K562 (cell line): ENCODE results near the gene LRRC8E. TPM values are rescaled to one million over a fixed set of nuclear protein-coding genes. Genes with fewer than 3 reads are reported as not detected.
A peak's percentile ranks its signal among the peaks of the same experiment; 100 is the strongest.

ENCODE experiments used
- HMG20A ChIP-seq: fragments of 450-650 bp; formaldehyde crosslinking; conservative IDR thresholded peaks from 2 replicates; pipeline ENCODE4 v1.4.0; 2020; ENCODE audit warnings: mild to moderate bottlenecking, mixed read lengths
- KAT2B ChIP-seq: IDR thresholded peaks from one replicate; pipeline ENCODE4 v1.6.1; 2012; ENCODE audit warnings: low read depth, mild to moderate bottlenecking, control low read depth, inconsistent platforms, low read length, moderate library complexity
- KHSRP ChIP-seq: fragments of 450-650 bp; IDR thresholded peaks from 2 replicates; pipeline ENCODE4 v1.6.1; 2017
- KLF10 ChIP-seq: fragments of 250-450 bp; sonication (Bioruptor Pico); IDR thresholded peaks from 2 replicates; pipeline ENCODE4 v1.6.1; 2021; ENCODE audit warnings: matching md5 sums
- KLF6 ChIP-seq: fragments of 250-450 bp; sonication (Bioruptor Pico); IDR thresholded peaks from 2 replicates; pipeline ENCODE4 v1.4.0; 2020; ENCODE audit warnings: mild to moderate bottlenecking, moderate library complexity, borderline replicate concordance
- NFE2 ChIP-seq: IDR thresholded peaks from 2 replicates; pipeline ENCODE4 v1.6.1; 2014; ENCODE audit warnings: antibody characterized with exemption, low read depth
- POLR2B ChIP-seq: fragments of 450-650 bp; IDR thresholded peaks from 2 replicates; pipeline ENCODE4 v1.6.1; 2018; ENCODE audit warnings: low read depth; ENCODE audit not compliant: partially characterized antibody
- RB1 ChIP-seq: fragments of 450-650 bp; IDR thresholded peaks from 2 replicates; pipeline ENCODE4 v1.6.1; 2017; ENCODE audit warnings: low read depth, mild to moderate bottlenecking
- SFPQ ChIP-seq: fragments of 200-400 bp; formaldehyde crosslinking; IDR thresholded peaks from 2 replicates; pipeline ENCODE4 v1.6.1; 2017; ENCODE audit warnings: mild to moderate bottlenecking, low read depth, low read length, moderate library complexity
- SMARCE1 ChIP-seq: fragments of 450-650 bp; IDR thresholded peaks from 2 replicates; pipeline ENCODE4 v1.7.1; 2016; ENCODE audit warnings: mild to moderate bottlenecking
- SREBF1 ChIP-seq: fragments of 150-350 bp; IDR thresholded peaks from 2 replicates; pipeline ENCODE4 v1.6.1; 2014; ENCODE audit warnings: antibody characterized with exemption, low read depth, low read length, borderline replicate concordance
- STAG1 ChIP-seq: sonication (generic); formaldehyde crosslinking; IDR thresholded peaks from 2 replicates; pipeline ENCODE4 v1.5.0; 2020; ENCODE audit warnings: missing genetic modification reagents, borderline replicate concordance
- TAF15 ChIP-seq: fragments of 200-400 bp; formaldehyde crosslinking; IDR thresholded peaks from 2 replicates; pipeline ENCODE4 v1.6.1; 2017; ENCODE audit warnings: mild to moderate bottlenecking, low read depth, low read length, moderate library complexity
- TARDBP ChIP-seq: fragments of 450-650 bp; IDR thresholded peaks from 2 replicates; pipeline ENCODE4 v1.6.1; 2016
- TEAD2 ChIP-seq: fragments of 450-650 bp; IDR thresholded peaks from 2 replicates; pipeline ENCODE4 v1.6.1; 2016; ENCODE audit warnings: missing genetic modification characterization, control low read depth, missing compliant biosample characterization
- ZBTB7A ChIP-seq: IDR thresholded peaks from 2 replicates; pipeline ENCODE4 v1.6.1; 2011; ENCODE audit warnings: low read depth, mild to moderate bottlenecking, low read length, moderate library complexity, borderline replicate concordance; ENCODE audit not compliant: control insufficient read depth
- ZFP36 ChIP-seq: fragments of 150-350 bp; IDR thresholded peaks from 2 replicates; pipeline ENCODE4 v1.6.1; 2018; ENCODE audit warnings: low read length, low read depth; ENCODE audit not compliant: partially characterized antibody
- ZNF24 ChIP-seq: fragments of 450-650 bp; IDR thresholded peaks from 2 replicates; pipeline ENCODE4 v1.6.1; 2016
- ZNF263 ChIP-seq: sonication (generic); formaldehyde crosslinking; IDR thresholded peaks from 2 replicates; pipeline ENCODE4 v1.8.0; 2022; ENCODE audit warnings: mild to moderate bottlenecking, missing genetic modification reagents, borderline replicate concordance
- ZNF584 ChIP-seq: fragments of 200-800 bp; sonication (Bioruptor generic); IDR thresholded peaks from 2 replicates; pipeline ENCODE4 v1.6.1; 2016; ENCODE audit warnings: low read depth, mild to moderate bottlenecking, missing genetic modification characterization, missing compliant biosample characterization
- ZNF830 ChIP-seq: fragments of 250-450 bp; sonication (Bioruptor Pico); IDR thresholded peaks from 2 replicates; pipeline ENCODE4 v1.5.0; 2021; ENCODE audit warnings: mild to moderate bottlenecking
- polyA plus RNA-seq, 8 experiments: library from polyadenylated mRNA; depleted of rRNA in 4 of 8; stranded (reverse) in 5 of 8; unstranded in 3 of 8; fragments of >200 nt; fragmentation: Nextera tagmentation in 2 of 8; fragmentation: Illumina TruSeq in 1 of 8; extraction: Ambion mirVana in 2 of 8; extraction: Trizol in 1 of 8; gene quantifications; 2 replicates each; pipeline versions ENCODE4 v1.2.1 to v1.2.3, GENCODE V29; 2011 to 2014; ENCODE audit warnings: inconsistent platforms in 1 of 8, missing spikeins in 1 of 8
- total RNA-seq, 7 experiments: library from RNA; depleted of rRNA in 6 of 7; stranded (reverse); fragments of >200 nt in 6 of 7; fragmentation: Illumina TruSeq in 2 of 7; extraction: Trizol in 2 of 7; gene quantifications; 2 replicates each; pipeline versions ENCODE4 v1.2.1 to v1.2.3, GENCODE V29; 2011 to 2021; ENCODE audit warnings: low replicate concordance in 1 of 7
- TF ChIP-seq, protein P1 (sequence below), 3 experiments: IDR thresholded peaks in 2 of 3; conservative IDR thresholded peaks in 1 of 3; 2 replicates each; pipeline ENCODE4 v1.5.1; 2011 to 2012; ENCODE audit warnings: low read length in 3 of 3, mild to moderate bottlenecking in 3 of 3, control low read depth in 2 of 3, improper control_type of control experiment in 1 of 3, inconsistent platforms in 1 of 3, low read depth in 1 of 3, mixed read lengths in 1 of 3, moderate library complexity in 1 of 3; ENCODE audit not compliant: insufficient read depth in 2 of 3
- TF ChIP-seq, protein P2 (sequence below): sonication (generic); formaldehyde crosslinking; IDR thresholded peaks from 2 replicates; pipeline ENCODE4 v1.9.0; 2022; ENCODE audit warnings: mild to moderate bottlenecking, missing genetic modification reagents
- TF ChIP-seq, protein P3 (sequence below): sonication (generic); formaldehyde crosslinking; IDR thresholded peaks from 2 replicates; pipeline ENCODE4 v1.9.0; 2022; ENCODE audit warnings: mild to moderate bottlenecking, missing genetic modification reagents
- TF ChIP-seq, protein P4 (sequence below): fragments of 250-450 bp; sonication (Bioruptor Pico); IDR thresholded peaks from 2 replicates; pipeline ENCODE4 v1.6.1; 2021; ENCODE audit warnings: mild to moderate bottlenecking

LRRC8E gene
- total and polyA plus RNA-seq, 9 of the 15 experiments (the other 6 are each of a cell fraction or from before 2014, with no cell fraction given): 0.08 to 5.7 (median 3.5) TPM; not detected in 1

- TF ChIP-seq, protein P1, sequence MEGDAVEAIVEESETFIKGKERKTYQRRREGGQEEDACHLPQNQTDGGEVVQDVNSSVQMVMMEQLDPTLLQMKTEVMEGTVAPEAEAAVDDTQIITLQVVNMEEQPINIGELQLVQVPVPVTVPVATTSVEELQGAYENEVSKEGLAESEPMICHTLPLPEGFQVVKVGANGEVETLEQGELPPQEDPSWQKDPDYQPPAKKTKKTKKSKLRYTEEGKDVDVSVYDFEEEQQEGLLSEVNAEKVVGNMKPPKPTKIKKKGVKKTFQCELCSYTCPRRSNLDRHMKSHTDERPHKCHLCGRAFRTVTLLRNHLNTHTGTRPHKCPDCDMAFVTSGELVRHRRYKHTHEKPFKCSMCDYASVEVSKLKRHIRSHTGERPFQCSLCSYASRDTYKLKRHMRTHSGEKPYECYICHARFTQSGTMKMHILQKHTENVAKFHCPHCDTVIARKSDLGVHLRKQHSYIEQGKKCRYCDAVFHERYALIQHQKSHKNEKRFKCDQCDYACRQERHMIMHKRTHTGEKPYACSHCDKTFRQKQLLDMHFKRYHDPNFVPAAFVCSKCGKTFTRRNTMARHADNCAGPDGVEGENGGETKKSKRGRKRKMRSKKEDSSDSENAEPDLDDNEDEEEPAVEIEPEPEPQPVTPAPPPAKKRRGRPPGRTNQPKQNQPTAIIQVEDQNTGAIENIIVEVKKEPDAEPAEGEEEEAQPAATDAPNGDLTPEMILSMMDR (IDR thresholded peaks at IDR 0.05 in 2 of 3, conservative IDR thresholded peaks at IDR 0.05 in 1 of 3; ENCODE audit: insufficient read depth in 2 of 3, low read depth in 1 of 3, low read length in 3 of 3): 0 out of 6 replicates have a peak, but pooled peaks of 1 of the 3 experiments have one; percentile 0
- TF ChIP-seq SFPQ: no peak
- no peak for TF ChIP-seq TEAD2 (tag)
- peak; percentile 91 for TF ChIP-seq ZBTB7A
- TF ChIP-seq HMG20A (CRISPR knock-in tag): no peak
- no peak for TF ChIP-seq KLF10 (CRISPR knock-in tag)
- no peak for TF ChIP-seq ZNF830
- TF ChIP-seq, protein P2, sequence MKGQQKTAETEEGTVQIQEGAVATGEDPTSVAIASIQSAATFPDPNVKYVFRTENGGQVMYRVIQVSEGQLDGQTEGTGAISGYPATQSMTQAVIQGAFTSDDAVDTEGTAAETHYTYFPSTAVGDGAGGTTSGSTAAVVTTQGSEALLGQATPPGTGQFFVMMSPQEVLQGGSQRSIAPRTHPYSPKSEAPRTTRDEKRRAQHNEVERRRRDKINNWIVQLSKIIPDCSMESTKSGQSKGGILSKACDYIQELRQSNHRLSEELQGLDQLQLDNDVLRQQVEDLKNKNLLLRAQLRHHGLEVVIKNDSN (CRISPR knock-in tag): no peak
- TF ChIP-seq, protein P3, sequence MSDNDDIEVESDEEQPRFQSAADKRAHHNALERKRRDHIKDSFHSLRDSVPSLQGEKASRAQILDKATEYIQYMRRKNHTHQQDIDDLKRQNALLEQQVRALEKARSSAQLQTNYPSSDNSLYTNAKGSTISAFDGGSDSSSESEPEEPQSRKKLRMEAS (CRISPR knock-in tag): 0 out of 2 replicates have a peak, but pooled peaks have one; percentile 25
- no peak for TF ChIP-seq SMARCE1
- TF ChIP-seq, protein P4, sequence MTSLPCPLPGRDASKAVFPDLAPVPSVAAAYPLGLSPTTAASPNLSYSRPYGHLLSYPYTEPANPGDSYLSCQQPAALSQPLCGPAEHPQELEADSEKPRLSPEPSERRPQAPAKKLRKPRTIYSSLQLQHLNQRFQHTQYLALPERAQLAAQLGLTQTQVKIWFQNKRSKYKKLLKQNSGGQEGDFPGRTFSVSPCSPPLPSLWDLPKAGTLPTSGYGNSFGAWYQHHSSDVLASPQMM (CRISPR knock-in tag): no peak
- no peak for TF ChIP-seq TARDBP
- peak; percentile 62 for TF ChIP-seq POLR2B
- no peak for TF ChIP-seq KLF6
- TF ChIP-seq RB1: peak; percentile 78
- no peak for TF ChIP-seq KAT2B
- TF ChIP-seq NFE2: no peak
- peak; percentile 20; the same call in 1 of the 2 replicates for TF ChIP-seq ZNF263 (CRISPR knock-in tag)
- no peak for TF ChIP-seq SREBF1
- no peak for TF ChIP-seq ZFP36
- TF ChIP-seq STAG1: no peak
- no peak for TF ChIP-seq ZNF584 (CRISPR knock-in tag)
- TF ChIP-seq KHSRP: no peak
- TF ChIP-seq ZNF24: no peak
- no peak for TF ChIP-seq TAF15
Measured at GRCh38 chr19:7888145-7888825, at the start of gene LRRC8E (continued).
